GM23338 (cell line): Measurements from ENCODE around the gene COL6A1. TPM values are rescaled to one million over a fixed set of nuclear protein-coding genes. Genes with fewer than 3 reads are reported as not detected.

Experiments used
- ATAC-seq: fragments of 200-7000 bp; cut with Tn5 transposase; 3 replicates; pipeline ENCODE4 v1.9.1; 2020
- DNase-seq: peaks from one replicate; pipeline ENCODE4 v3.0.0-alpha.2; 2015; ENCODE audit warnings: low spot score
- H2AFZ ChIP-seq: fragments of 200-600 bp; sonication (generic); 2 replicates; pipeline ENCODE4 v1.8.0; 2016; ENCODE audit warnings: antibody characterized with exemption, mild to moderate bottlenecking, moderate library complexity
- H3F3A ChIP-seq: fragments of 200-600 bp; sonication (generic); replicated peaks from 2 replicates; pipeline ENCODE4 v1.8.0; 2017; ENCODE audit warnings: antibody characterized with exemption, mixed run types, low read depth
- H3K27ac ChIP-seq: fragments of 200-600 bp; sonication (generic); 2 replicates; pipeline ENCODE4 v1.6.1; 2016; ENCODE audit warnings: low read depth
- H3K27me3 ChIP-seq: fragments of 200-600 bp; sonication (generic); 2 replicates; pipeline ENCODE4 v1.8.0; 2016; ENCODE audit warnings: mild to moderate bottlenecking, mixed run types, moderate library complexity; ENCODE audit not compliant: insufficient read depth
- H3K36me3 ChIP-seq: fragments of 200-600 bp; sonication (generic); 2 replicates; pipeline ENCODE4 v1.8.0; 2016; ENCODE audit warnings: mild to moderate bottlenecking; ENCODE audit not compliant: insufficient read depth
- H3K4me1 ChIP-seq: fragments of 200-600 bp; sonication (generic); 2 replicates; pipeline ENCODE4 v1.8.0; 2016; ENCODE audit warnings: mild to moderate bottlenecking, moderate library complexity; ENCODE audit not compliant: insufficient read depth
- H3K4me2 ChIP-seq: fragments of 200-600 bp; sonication (generic); 2 replicates; pipeline ENCODE4 v1.7.1; 2017; ENCODE audit warnings: mixed run types
- H3K4me3 ChIP-seq: fragments of 200-600 bp; sonication (generic); 2 replicates; pipeline ENCODE4 v1.6.1; 2016; ENCODE audit warnings: mixed run types
- H3K79me2 ChIP-seq: fragments of 200-600 bp; sonication (generic); replicated peaks from 2 replicates; pipeline ENCODE4 v1.8.0; 2017; ENCODE audit warnings: mild to moderate bottlenecking; ENCODE audit not compliant: insufficient read depth
- H3K9me2 ChIP-seq: fragments of 200-600 bp; sonication (generic); 2 replicates; pipeline ENCODE4 v1.8.0; 2017; ENCODE audit not compliant: insufficient read depth
- H4K20me1 ChIP-seq: fragments of 200-600 bp; sonication (generic); replicated peaks from 2 replicates; pipeline ENCODE4 v1.8.0; 2017; ENCODE audit warnings: mild to moderate bottlenecking; ENCODE audit not compliant: insufficient read depth
- H3K27ac Mint-ChIP-seq: 2 replicates; pipeline ENCODE4 v1.8.0; 2020; ENCODE audit warnings: inconsistent platforms, mild to moderate bottlenecking, moderate library complexity, mixed read lengths
- H3K27me3 Mint-ChIP-seq: 3 replicates; pipeline ENCODE4 v1.8.0; 2022; ENCODE audit warnings: low read depth, mild to moderate bottlenecking, moderate library complexity, mixed read lengths, inconsistent platforms; ENCODE audit not compliant: insufficient read depth, poor library complexity
- H3K36me3 Mint-ChIP-seq: 3 replicates; pipeline ENCODE4 v1.8.0; 2021; ENCODE audit warnings: low read depth, mild to moderate bottlenecking, inconsistent platforms, moderate library complexity, mixed read lengths
- H3K4me1 Mint-ChIP-seq: 3 replicates; pipeline ENCODE4 v1.8.0; 2020; ENCODE audit warnings: mild to moderate bottlenecking, inconsistent platforms, mixed read lengths
- H3K4me3 Mint-ChIP-seq: 3 replicates; pipeline ENCODE4 v1.8.0; 2021; ENCODE audit warnings: moderate library complexity, mild to moderate bottlenecking, inconsistent platforms, mixed read lengths
- H3K9me3 Mint-ChIP-seq: 3 replicates; pipeline ENCODE4 v1.8.0; 2020; ENCODE audit warnings: moderate library complexity, mild to moderate bottlenecking, inconsistent platforms, mixed read lengths
- CREB1 ChIP-seq: fragments of 250-450 bp; sonication (Bioruptor Pico); IDR thresholded peaks from 2 replicates; pipeline ENCODE4 v1.5.0; 2020; ENCODE audit warnings: low read depth, mild to moderate bottlenecking, moderate library complexity
- CTCF ChIP-seq, 2 experiments: fragments of 200-600 bp in 1 of 2; sonication (generic) in 1 of 2; conservative IDR thresholded peaks; 2 replicates each; pipeline versions ENCODE4 v1.5.1 to v1.6.1; 2016 to 2017; ENCODE audit warnings: antibody characterized with exemption in 2 of 2, low read depth in 2 of 2, mild to moderate bottlenecking in 2 of 2, moderate library complexity in 1 of 2
- EZH2 ChIP-seq: fragments of 200-600 bp; sonication (generic); IDR thresholded peaks from one replicate; pipeline ENCODE4 v1.8.0; 2017; ENCODE audit warnings: antibody characterized with exemption, mild to moderate bottlenecking, low read depth; ENCODE audit not compliant: unreplicated experiment
- EZH2phosphoT487 ChIP-seq: fragments of 200-600 bp; sonication (generic); IDR thresholded peaks from one replicate; pipeline ENCODE4 v1.8.1; 2018; ENCODE audit warnings: antibody characterized with exemption; ENCODE audit not compliant: unreplicated experiment
- JUNB ChIP-seq: IDR thresholded peaks from one replicate; pipeline ENCODE4 v1.6.1; 2016; ENCODE audit warnings: antibody characterized with exemption; ENCODE audit not compliant: unreplicated experiment
- NANOG ChIP-seq: IDR thresholded peaks from 2 replicates; pipeline ENCODE4 v1.6.1; 2016; ENCODE audit warnings: antibody characterized with exemption, borderline replicate concordance
- POLR2AphosphoS5 ChIP-seq: IDR thresholded peaks from 2 replicates; pipeline ENCODE4 v1.6.1; 2016; ENCODE audit warnings: antibody characterized with exemption, low read depth
- STAT1 ChIP-seq: IDR thresholded peaks from one replicate; pipeline ENCODE4 v1.6.1; 2016; ENCODE audit warnings: antibody characterized with exemption; ENCODE audit not compliant: unreplicated experiment
- ZNF114 ChIP-seq: fragments of 250-450 bp; sonication (Bioruptor Pico); IDR thresholded peaks from 2 replicates; pipeline ENCODE4 v1.5.0; 2020; ENCODE audit warnings: mild to moderate bottlenecking, moderate library complexity
- ZNF331 ChIP-seq: fragments of 250-450 bp; sonication (Bioruptor Pico); IDR thresholded peaks from 2 replicates; pipeline ENCODE4 v1.5.0; 2020; ENCODE audit warnings: low read depth, mild to moderate bottlenecking, moderate library complexity
- polyA plus RNA-seq: library from polyadenylated mRNA; unstranded; fragments of >200 nt; fragmentation: Nextera tagmentation; extraction: Ambion mirVana; gene quantifications from 2 replicates; pipeline ENCODE4 v1.2.1, GENCODE V29; 2016
- total RNA-seq: library from RNA; depleted of rRNA; stranded (reverse); fragments of >200 nt; shearing (Covaris generic); gene quantifications from 2 replicates; pipeline ENCODE4 v1.2.3, GENCODE V29; 2014

COL6A1 gene
- total and polyA plus RNA-seq, 2 experiments from 2014 or later: 76.0 to 180 TPM

- TF ChIP-seq JUNB (no peak), ZNF331 (no peak), EZH2 (no peak), CTCF (conservative IDR thresholded peaks at IDR 0.05; ENCODE audit: low read depth in 2 of 2) (no peak), CREB1 (CRISPR knock-in tag) (no peak), EZH2phosphoT487 (no peak), NANOG (no peak)
Observed at GRCh38 chr21:46051821-46052675, 70.5 kb downstream of the COL6A1 start (continued).

GRCh38 chr21:46052703-46053651 lies 71.4 kb downstream of the COL6A1 start:
- Histone ChIP-seq H4K20me1 (no peaks in the 10 kb centered on the region), H3K27ac (no peak overlapping the region), H3K27me3 (no peaks in the 10 kb centered on the region), H3F3A (0 out of 2 replicates have a peak, but pooled peaks cover 9% of the 10 kb centered on the region), H3K4me1 (peaks cover 11% of the 10 kb centered on the region; the same call in 1 of the 2 replicates), H3K9me2 (no peaks in the 10 kb centered on the region), H3K79me2 (no peaks in the 10 kb centered on the region), H2AFZ (no peak overlapping the region), H3K4me3 (no peak overlapping the region), H3K4me2 (no peak overlapping the region), H3K36me3 (no peaks in the 10 kb centered on the region)
- no peak overlapping the region for H3K27ac Mint-ChIP-seq
- DNase-seq (no peak), ATAC-seq (no peak)
- peaks cover 3% of the 10 kb centered on the region; the same call in 1 of the 3 replicates for H3K36me3 Mint-ChIP-seq
- TF ChIP-seq STAT1 (no peak), JUNB (no peak), NANOG (no peak)
- peaks cover 5% of the 10 kb centered on the region for H3K9me3 Mint-ChIP-seq
- peaks cover 5% of the 10 kb centered on the region for H3K27me3 Mint-ChIP-seq
- H3K4me1 Mint-ChIP-seq: peaks cover 12% of the 10 kb centered on the region
- H3K4me3 Mint-ChIP-seq: no peak overlapping the region

- Mint-ChIP-seq H3K4me1 (peaks cover 12% of the 10 kb centered on the region), H3K4me3 (no peak overlapping the region; the same call in 2 of the 3 replicates), H3K27ac (no peak overlapping the region; the same call in 1 of the 2 replicates), H3K36me3 (peaks cover 11% of the 10 kb centered on the region), H3K27me3 (peaks cover 5% of the 10 kb centered on the region), H3K9me3 (peaks cover 15% of the 10 kb centered on the region)
- Histone ChIP-seq H3K27me3 (no peaks in the 10 kb centered on the region), H2AFZ (peak overlapping the region; percentile 66; the same call in 1 of the 2 replicates), H3K4me3 (no peak overlapping the region), H4K20me1 (no peaks in the 10 kb centered on the region), H3K79me2 (no peaks in the 10 kb centered on the region), H3F3A (0 out of 2 replicates have a peak, but pooled peaks cover 9% of the 10 kb centered on the region), H3K36me3 (no peaks in the 10 kb centered on the region), H3K9me2 (no peaks in the 10 kb centered on the region), H3K27ac (no peak overlapping the region), H3K4me1 (peaks cover 9% of the 10 kb centered on the region; the same call in 1 of the 2 replicates), H3K4me2 (no peak overlapping the region)
- TF ChIP-seq ZNF331: no peak
- no peak for TF ChIP-seq EZH2phosphoT487
- TF ChIP-seq POLR2AphosphoS5: no peak
- no peak for TF ChIP-seq CREB1 (CRISPR knock-in tag)
- no peak for TF ChIP-seq ZNF114 (CRISPR knock-in tag)
- DNase-seq (no peak), ATAC-seq (no peak)
Observed at GRCh38 chr21:46054031-46054430, 72.5 kb downstream of the COL6A1 start.
